Skeletal muscle tissue (tissue), 4 donors: ENCODE measurements around the gene ROCK2. TPM values are rescaled to one million over a fixed set of nuclear protein-coding genes. Genes with fewer than 3 reads are reported as not detected.
"Not testable (repeated sequence)": the region's sequence is repeated elsewhere in the genome, so short reads cannot be mapped to it uniquely, and the experiment has no call there.

Experiments
- H3K27ac ChIP-seq: one replicate; pipeline ENCODE4 v1.7.0; 2013; ENCODE audit warnings: mild to moderate bottlenecking, low read depth, low read length, inconsistent platforms
- H3K27me3 ChIP-seq, 3 donors: one replicate each; pipeline ENCODE4 v1.7.0; 2013; ENCODE audit warnings: low read length in 3 of 3; ENCODE audit not compliant: control insufficient read depth in 3 of 3, insufficient read depth in 3 of 3
- H3K36me3 ChIP-seq, 3 donors: one replicate each; pipeline ENCODE4 v1.7.0; 2013; ENCODE audit warnings: low read length in 3 of 3; ENCODE audit not compliant: control insufficient read depth in 3 of 3, insufficient read depth in 3 of 3
- H3K4me1 ChIP-seq, 3 donors: one replicate each; pipeline ENCODE4 v1.7.0; 2013; ENCODE audit warnings: low read length in 3 of 3, mild to moderate bottlenecking in 3 of 3; ENCODE audit not compliant: control insufficient read depth in 3 of 3, insufficient read depth in 3 of 3
- H3K4me3 ChIP-seq, 3 donors: one replicate each; pipeline ENCODE4 v1.7.0; 2013; ENCODE audit warnings: low read length in 3 of 3
- H3K9ac ChIP-seq, 3 donors: one replicate each; pipeline ENCODE4 v1.7.0; 2013; ENCODE audit warnings: low read length in 3 of 3, mild to moderate bottlenecking in 3 of 3, moderate library complexity in 2 of 3, low read depth in 1 of 3
- H3K9me3 ChIP-seq, 3 donors: one replicate each; pipeline ENCODE4 v1.7.0; 2013; ENCODE audit warnings: low read length in 3 of 3; ENCODE audit not compliant: control insufficient read depth in 3 of 3
- total RNA-seq: library from RNA; depleted of rRNA; stranded (reverse); fragments of >200 nt; gene quantifications from one replicate; pipeline ENCODE4 v1.2.3, GENCODE V29; 2014
- donor health status: Osteomylitis.

The ROCK2 gene
- total RNA-seq, 1 donor from 2014 or later: 37.1 TPM

- H3K4me3 ChIP-seq, H3K27me3 ChIP-seq, H3K27ac ChIP-seq, H3K4me1 ChIP-seq, H3K9ac ChIP-seq, H3K9me3 ChIP-seq, H3K36me3 ChIP-seq: not testable (repeated sequence)
Observed at GRCh38 chr2:11165046-11165445, 179.4 kb downstream of the ROCK2 start.

- no peak overlapping the region for H3K9ac ChIP-seq
- no peak overlapping the region for H3K4me3 ChIP-seq
- H3K9me3 ChIP-seq: no peaks in the 10 kb centered on the region
- H3K36me3 ChIP-seq: no peaks in the 10 kb centered on the region
- no peaks in the 10 kb centered on the region for H3K4me1 ChIP-seq
- no peaks in the 10 kb centered on the region for H3K27me3 ChIP-seq
- H3K27ac ChIP-seq: no peak overlapping the region
Observed at GRCh38 chr2:11163439-11164317, 180.8 kb downstream of the ROCK2 start.

GRCh38 chr2:11161747-11162146 is 182.7 kb downstream of the ROCK2 start:
- Histone ChIP-seq H3K9ac (no peak overlapping the region), H3K4me1 (peaks cover 0 to 2% (median 0%) of the 10 kb centered on the region in 3 donors), H3K27me3 (no peaks in the 10 kb centered on the region), H3K4me3 (no peak overlapping the region), H3K9me3 (no peaks in the 10 kb centered on the region), H3K27ac (no peak overlapping the region), H3K36me3 (no peaks in the 10 kb centered on the region)

GRCh38 chr2:11160731-11161455 is 183.5 kb downstream of the ROCK2 start:
- Histone ChIP-seq H3K4me1 (peaks cover 3 to 5% (median 4%) of the 10 kb centered on the region in 3 donors), H3K9ac (peak overlapping the region in 1 of 3 donors; percentile 16), H3K9me3 (no peaks in the 10 kb centered on the region), H3K4me3 (peak overlapping the region in 1 of 3 donors; percentile 45), H3K36me3 (no peaks in the 10 kb centered on the region), H3K27ac (no peak overlapping the region), H3K27me3 (no peaks in the 10 kb centered on the region)

GRCh38 chr2:11160256-11160655 is 184.2 kb downstream of the ROCK2 start:
- Histone ChIP-seq H3K9ac (no peak overlapping the region), H3K27me3 (no peaks in the 10 kb centered on the region), H3K27ac (no peak overlapping the region), H3K36me3 (no peaks in the 10 kb centered on the region), H3K4me3 (no peak overlapping the region), H3K4me1 (peaks cover 6 to 8% (median 7%) of the 10 kb centered on the region in 3 donors), H3K9me3 (no peaks in the 10 kb centered on the region)

- Histone ChIP-seq H3K27ac (no peak overlapping the region), H3K9ac (no peak overlapping the region)
Observed at GRCh38 chr2:11159574-11160170, 184.8 kb downstream of the ROCK2 start.

GRCh38 chr2:11158916-11159573 is 185.4 kb downstream of the ROCK2 start:
- Histone ChIP-seq H3K4me1 (peaks cover 8 to 14% (median 13%) of the 10 kb centered on the region in 3 donors), H3K27me3 (no peaks in the 10 kb centered on the region), H3K36me3 (no peaks in the 10 kb centered on the region), H3K9me3 (no peaks in the 10 kb centered on the region), H3K27ac (no peak overlapping the region), H3K4me3 (no peak overlapping the region), H3K9ac (no peak overlapping the region)

More at GRCh38 chr2:11159574-11160170, 184.8 kb downstream of the ROCK2 start:
- H3K4me3 ChIP-seq: no peak overlapping the region
- peaks cover 6 to 9% (median 8%) of the 10 kb centered on the region in 3 donors for H3K4me1 ChIP-seq
- no peaks in the 10 kb centered on the region for H3K9me3 ChIP-seq
- no peaks in the 10 kb centered on the region for H3K27me3 ChIP-seq
- H3K36me3 ChIP-seq: no peaks in the 10 kb centered on the region

- no peaks in the 10 kb centered on the region for H3K9me3 ChIP-seq
Observed at GRCh38 chr2:11157731-11158130, 186.7 kb downstream of the ROCK2 start.

GRCh38 chr2:11157296-11157695 is 187.1 kb downstream of the ROCK2 start:
- no peaks in the 10 kb centered on the region for H3K36me3 ChIP-seq

More at GRCh38 chr2:11157731-11158130, 186.7 kb downstream of the ROCK2 start:
- Histone ChIP-seq H3K9ac (no peak overlapping the region), H3K36me3 (no peaks in the 10 kb centered on the region), H3K4me1 (peaks cover 8 to 14% (median 13%) of the 10 kb centered on the region in 3 donors), H3K27me3 (no peaks in the 10 kb centered on the region), H3K4me3 (no peak overlapping the region), H3K27ac (no peak overlapping the region)

More at GRCh38 chr2:11157296-11157695, 187.1 kb downstream of the ROCK2 start:
- Histone ChIP-seq H3K27ac (no peak overlapping the region), H3K9ac (no peak overlapping the region), H3K9me3 (no peaks in the 10 kb centered on the region), H3K4me3 (no peak overlapping the region), H3K4me1 (peaks cover 8 to 14% (median 13%) of the 10 kb centered on the region in 3 donors), H3K27me3 (no peaks in the 10 kb centered on the region)
